ENCODE data around the gene VPS54.
A peak's percentile ranks its signal among the peaks of the same experiment; 100 is the strongest.

The VPS54 gene

DNA sequence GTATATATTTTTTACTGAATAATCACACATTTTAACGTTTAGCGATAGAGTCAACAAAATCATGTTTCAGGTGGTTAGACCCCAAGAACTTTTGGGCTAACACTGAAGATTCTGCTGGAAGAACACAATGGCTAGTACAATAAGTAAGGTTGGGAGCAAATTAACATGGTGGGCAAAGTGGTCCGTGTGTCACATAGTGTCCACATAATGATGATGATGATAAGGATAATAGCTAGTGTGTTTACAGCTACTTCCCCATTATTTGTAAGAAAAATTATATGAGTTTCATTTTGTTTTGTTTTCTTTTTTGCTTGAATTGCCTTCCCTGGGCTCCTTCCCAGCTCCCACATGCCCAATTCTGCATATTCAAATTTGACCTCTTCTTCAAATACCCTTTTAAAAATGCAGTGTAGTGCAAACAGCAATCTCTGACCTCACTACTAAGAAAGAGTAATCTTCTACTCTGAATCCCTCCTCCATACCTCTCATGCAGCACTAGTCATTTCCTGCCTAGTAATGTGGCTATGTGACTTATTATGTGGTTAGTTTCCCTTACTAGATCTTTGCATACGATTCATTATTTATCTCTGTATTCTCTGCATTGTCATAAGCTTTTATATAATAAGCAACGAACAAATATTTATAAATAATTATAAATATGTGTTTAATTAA is 16.9 kb upstream of the VPS54 start:
- no peak for DNase-seq
- no peak for TF ChIP-seq POLR2A (IDR thresholded peaks at IDR 0.05; ENCODE audit: low read length)

DNA sequence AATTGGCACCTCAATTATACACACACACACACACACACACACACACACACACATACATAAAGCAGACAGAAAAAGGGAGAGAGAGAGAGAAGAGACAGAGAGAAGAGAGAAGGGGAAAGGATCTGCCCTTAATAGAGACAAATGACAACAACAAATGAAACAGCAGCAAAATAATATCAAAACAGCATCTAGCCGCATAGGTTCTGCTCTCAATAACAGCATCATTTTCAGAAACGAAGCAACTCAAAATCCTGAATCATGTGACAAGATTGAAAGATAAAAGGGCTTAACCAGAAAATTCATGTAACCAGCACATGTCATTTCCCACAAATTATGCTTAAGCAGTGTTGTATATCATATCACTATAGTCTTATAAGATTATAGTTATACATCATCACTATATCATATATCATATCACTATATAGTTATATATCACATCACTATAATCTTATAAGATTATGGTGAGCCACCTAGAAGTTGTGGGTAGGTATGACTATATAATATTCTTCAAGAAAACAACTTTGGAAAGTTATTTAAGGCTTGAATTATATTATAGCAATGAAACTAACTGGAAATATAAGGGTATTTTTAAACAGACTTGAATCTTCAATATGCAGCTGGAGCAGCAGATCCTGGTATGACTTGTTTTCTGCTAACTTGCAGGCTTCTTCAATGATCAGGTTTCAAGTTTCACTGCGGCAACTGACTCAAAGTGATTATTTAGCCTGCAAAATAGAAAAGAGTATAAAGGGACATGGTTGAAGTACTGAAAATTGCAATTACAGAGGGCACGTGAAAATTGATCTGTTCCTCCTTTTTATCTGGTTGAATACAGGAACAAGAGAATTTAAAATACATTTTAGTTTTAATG is 16.1 kb upstream of the VPS54 start:
- DNase-seq, result no peak
- TF ChIP-seq POLR2A (IDR thresholded peaks at IDR 0.05; ENCODE audit: low read length) (no peak), GATA1 (IDR thresholded peaks at IDR 0.05; ENCODE audit: low read depth, low read length) (no peak)

DNA sequence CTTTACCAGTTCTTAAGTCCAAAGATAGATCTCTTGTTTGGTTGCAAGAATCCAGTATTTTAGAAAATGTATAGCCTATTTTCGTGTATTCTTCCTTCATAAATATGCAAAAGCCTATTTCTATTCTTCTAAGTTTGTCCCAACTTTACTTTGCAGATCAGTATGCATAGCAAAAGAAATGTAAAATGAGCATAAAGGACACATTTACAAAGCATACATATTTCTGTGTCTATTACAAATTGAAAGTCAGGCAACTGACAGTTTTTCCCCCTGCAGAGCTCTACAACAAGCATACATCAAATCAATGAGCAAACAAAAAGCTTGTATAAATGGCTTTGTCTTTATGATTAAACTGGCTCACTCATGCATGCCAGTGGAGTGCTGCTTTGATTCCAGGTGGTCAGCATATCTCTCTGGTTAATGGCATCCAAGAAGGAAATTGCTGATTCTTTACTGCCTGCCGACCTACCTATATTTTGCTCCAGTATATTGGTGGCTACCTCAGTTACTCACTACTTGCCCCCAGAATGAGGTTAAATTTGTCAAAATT is 10.0 kb upstream of the VPS54 start:
- TF ChIP-seq POLR2A (IDR thresholded peaks at IDR 0.05; ENCODE audit: low read length) (no peak), GATA1 (IDR thresholded peaks at IDR 0.05; ENCODE audit: low read depth, low read length) (no peak)
- no peak for DNase-seq

DNA sequence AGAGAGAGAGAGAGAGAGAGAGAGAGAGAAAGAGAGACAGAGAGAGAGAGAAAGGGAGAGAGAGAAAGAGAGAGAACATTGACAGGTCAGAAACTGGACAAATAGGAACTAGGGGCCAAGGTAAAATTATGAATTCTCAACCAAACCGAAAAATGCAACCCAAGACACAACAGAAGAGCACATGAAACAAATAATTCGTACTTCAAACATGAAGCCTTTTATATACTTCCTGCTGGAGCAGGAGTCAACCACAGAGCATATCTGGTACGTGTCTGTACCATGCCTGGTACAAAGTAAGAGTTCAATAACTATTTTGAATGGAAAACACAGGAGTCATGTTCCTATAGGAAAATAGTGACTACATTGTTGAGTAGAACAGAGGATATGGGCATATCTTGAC is 6.5 kb upstream of the VPS54 start:
- DNase-seq, result no peak
- no peak for TF ChIP-seq POLR2A (IDR thresholded peaks at IDR 0.05; ENCODE audit: low read length)
- TF ChIP-seq GATA1 (IDR thresholded peaks at IDR 0.05; ENCODE audit: low read depth, low read length), result no peak

DNA sequence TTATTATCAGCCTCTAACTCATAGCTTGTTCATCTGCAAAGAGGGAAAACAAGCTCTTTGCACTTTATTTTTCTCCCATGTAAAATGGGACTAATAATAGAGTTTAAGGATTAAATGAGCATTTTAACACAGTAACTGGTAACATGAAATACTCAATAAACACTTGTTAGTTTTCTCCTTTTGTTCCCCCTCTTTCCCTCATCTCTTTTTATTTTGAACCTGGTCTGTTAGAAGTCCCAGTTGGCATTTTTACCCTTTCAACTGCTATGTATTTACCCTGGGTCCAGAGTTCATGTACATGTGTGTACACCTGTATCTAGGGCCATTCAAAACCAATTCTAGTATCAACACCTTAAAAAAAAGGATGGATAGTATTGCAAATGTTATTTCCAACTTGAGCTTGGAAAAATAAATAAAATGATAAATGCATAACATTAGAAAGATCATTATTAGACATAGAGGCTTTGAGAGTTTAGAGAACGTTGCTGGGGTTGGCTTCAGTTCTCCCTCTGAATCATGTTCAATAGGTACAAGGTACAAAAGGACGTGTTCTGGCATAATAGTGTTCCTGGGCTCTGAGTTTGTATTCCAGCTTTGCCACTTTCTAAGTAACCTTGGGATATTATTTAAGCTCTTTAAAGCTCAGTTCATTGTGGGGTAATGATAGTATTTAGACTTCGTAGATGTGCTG is 5.2 kb upstream of the VPS54 start:
- DNase-seq, result no peak
- TF ChIP-seq GATA1 (IDR thresholded peaks at IDR 0.05; ENCODE audit: low read depth, low read length) (no peak), POLR2A (IDR thresholded peaks at IDR 0.05; ENCODE audit: low read length) (no peak)

DNA sequence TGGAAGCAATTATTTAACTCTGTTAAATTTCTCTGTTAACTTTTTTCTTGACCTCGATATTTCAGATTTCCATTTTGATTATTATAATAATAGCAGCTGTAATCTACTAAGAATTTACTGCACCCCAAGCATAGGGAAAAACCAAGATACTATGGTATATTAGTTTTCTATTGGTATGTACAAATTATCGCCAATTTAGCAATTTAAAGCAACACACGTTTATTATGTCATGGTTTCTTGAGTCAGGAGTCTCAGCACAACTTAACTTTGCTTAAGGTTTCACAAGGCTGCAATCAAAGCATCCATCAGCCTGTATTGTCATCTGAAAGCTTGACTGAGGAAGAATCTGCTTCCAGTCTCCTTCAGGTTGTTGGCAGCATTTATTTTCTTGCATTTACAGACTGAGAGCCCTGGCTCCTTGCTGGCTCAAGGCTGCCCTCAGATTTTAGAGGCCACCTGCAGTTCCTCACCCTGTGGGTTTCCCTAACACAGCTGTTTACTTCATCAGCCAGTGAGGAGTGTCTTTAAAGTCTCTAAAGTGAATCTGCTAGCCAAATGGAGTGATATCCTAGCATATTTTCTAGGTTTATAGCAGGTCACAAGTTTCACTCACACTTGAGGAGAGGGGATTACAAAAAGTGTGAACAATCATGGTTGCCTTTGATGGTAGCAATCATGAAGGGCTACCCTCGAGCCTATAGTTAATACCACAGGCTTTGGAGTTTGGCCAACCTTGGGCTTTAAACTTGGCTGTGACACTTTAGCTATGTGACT is 4.4 kb upstream of the VPS54 start:
- peak in 1 of 2 experiments; percentile 2 for DNase-seq
- TF ChIP-seq POLR2A (IDR thresholded peaks at IDR 0.05; ENCODE audit: low read length), result no peak
- no peak for TF ChIP-seq GATA1 (IDR thresholded peaks at IDR 0.05; ENCODE audit: low read depth, low read length)

DNA sequence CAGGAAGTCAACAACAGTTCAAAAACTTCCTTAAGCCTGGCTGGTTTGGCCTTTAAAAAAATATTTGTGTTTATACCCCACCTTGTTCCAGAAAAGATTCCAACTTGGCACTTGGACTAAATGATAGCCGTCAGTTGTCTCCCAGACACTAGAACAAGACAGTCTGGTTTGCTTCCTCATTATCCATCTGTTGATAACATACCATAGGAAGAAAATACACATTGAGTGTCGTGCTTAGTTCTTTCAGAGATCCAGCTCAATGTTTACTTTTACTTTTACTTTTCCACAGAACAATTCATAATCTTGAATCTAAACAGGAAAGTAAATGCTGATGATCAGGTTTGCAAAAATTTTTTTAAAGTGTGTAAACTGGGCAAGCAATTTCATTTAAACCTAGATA is 2.4 kb upstream of the VPS54 start:
- peak in 1 of 2 experiments; percentile 15 for DNase-seq
- TF ChIP-seq POLR2A (IDR thresholded peaks at IDR 0.05; ENCODE audit: low read length) (no peak), GATA1 (IDR thresholded peaks at IDR 0.05; ENCODE audit: low read depth, low read length) (no peak)

DNA sequence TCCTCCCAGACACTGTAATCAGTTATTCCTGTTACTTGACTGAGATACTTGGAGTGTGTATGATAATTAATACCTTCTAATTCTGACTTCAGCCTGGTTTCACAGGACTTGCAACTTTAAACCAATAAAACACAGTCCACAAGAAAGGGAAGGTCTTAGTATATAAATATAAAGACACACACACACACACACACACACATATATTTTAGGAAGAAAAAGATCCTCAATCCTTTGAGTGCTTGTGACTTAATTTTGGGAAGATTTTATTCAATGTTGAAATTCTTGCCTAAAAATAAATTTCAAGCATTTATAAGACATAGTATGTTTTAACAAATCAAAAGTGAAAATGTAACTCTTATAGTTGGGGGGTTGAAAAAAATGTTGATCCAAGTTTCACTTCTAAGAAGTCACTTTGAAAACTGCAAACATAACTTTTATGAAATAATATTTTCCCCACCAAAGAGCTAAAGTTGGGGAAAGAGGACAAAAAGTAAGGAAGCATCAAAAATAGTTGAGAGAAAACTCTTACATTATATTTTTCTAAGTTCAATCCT is 824 bp upstream of the VPS54 start:
- peak in 1 of 2 experiments; percentile 41 for DNase-seq
- TF ChIP-seq GATA1 (IDR thresholded peaks at IDR 0.05; ENCODE audit: low read depth, low read length), result no peak
- TF ChIP-seq POLR2A (IDR thresholded peaks at IDR 0.05; ENCODE audit: low read length), result no peak

DNA sequence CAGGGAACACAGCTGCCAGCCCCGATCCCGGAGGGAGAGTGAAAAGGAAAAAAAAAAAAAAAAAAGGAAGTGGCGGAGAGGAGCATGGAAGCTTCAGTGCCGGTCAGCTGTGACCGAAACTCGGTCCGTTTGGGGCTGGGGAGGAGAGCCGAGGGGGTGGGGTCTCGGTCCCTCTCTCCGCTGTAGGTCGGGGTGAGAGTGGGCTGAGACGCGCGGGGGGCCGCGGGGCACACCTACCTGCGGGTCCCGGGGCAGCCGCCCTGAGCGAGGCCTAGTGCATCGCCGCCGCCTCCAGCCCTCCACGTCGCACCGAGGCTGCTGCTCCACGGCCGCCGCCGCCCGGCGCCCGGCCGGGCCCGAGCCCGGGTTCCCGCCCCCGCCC is 536 bp downstream of the VPS54 start:
- TF ChIP-seq POLR2A (IDR thresholded peaks at IDR 0.05; ENCODE audit: low read length) (no peak), GATA1 (IDR thresholded peaks at IDR 0.05; ENCODE audit: low read depth, low read length) (no peak)
- peak; percentile 78 to 86 for DNase-seq

DNA sequence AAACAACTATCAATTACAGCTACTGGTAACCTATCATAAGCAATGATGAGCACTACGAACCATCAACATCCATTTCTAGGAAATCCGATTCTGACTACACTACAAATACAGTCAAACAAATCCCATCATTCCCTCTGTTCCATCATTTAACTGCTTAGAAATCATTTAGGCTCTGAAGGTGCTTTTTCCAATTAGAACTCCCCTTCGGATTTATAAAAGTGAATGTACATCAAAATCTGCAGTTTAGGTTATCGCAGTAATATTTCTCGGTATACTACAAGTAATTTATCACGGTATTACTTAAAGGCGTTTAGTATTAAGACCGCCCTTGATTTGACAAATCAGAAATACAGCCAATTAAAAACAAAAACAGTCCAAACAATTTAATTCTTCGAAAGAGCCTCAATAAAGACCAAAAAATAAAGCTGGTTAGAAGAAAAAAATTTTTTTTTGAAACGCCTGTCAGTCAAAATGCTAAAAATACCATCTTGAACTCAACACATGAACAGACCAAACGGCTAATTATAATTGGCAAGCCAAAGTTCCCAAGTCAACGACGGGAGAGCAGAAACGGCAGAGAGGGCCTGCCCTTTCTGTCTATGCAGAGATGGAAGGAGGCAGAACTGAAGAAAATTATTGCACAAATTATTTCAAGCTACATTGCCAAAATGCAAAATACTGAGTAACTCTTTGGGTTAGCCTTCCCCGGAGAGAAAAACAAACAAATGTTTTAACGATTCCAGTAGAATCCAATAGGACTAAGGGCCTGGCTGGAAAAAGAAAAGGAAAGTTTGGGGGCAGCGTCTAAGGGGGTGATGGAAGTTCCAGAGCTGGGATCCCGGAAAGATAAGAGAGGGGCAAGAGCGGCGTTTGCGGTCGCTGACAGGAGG is 1.2 kb downstream of the VPS54 start:
- peak; percentile 49 to 70 for DNase-seq
- TF ChIP-seq POLR2A (IDR thresholded peaks at IDR 0.05; ENCODE audit: low read length) (no peak), GATA1 (IDR thresholded peaks at IDR 0.05; ENCODE audit: low read depth, low read length) (no peak)

DNA sequence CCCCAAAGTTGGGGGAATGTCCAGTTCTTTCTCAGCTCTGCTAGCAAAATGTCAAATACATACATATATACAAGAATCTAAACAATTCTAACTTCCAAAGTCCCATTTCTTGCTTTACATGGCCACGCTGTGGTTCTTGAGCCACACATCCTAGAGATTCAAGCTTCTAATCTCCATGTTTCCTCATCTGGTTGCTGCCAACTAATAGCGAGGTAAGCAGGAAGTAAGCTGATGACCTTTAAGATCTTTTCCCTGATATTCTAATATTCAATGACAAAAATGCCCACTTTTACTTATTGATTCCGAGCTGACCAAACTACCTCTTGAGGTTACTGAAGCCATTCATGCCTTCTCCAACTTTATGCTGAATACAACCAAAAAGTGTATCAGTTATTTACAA is 3.3 kb downstream of the VPS54 start:
- DNase-seq, result peak in 1 of 2 experiments; percentile 14
- TF ChIP-seq GATA1 (IDR thresholded peaks at IDR 0.05; ENCODE audit: low read depth, low read length) (no peak), POLR2A (IDR thresholded peaks at IDR 0.05; ENCODE audit: low read length) (no peak)

DNA sequence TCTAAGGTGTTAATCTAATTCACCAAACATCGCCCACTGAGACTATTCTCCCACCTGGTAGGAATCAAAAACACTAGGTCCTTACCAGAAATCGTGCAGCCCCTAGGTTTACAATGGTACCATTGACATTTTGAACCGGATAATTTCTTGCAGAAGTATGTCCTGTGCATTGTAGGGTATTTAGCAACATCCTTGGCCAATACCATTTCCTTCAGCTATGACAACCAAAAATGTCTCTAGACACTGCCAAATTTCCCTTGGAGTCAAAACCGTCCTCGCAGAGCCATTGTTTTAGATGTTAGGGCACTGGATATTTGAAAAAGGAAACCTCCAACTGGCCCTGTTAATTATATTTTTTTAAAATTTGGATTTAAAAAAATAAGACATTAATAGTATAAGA is 3.8 kb downstream of the VPS54 start:
- TF ChIP-seq POLR2A (IDR thresholded peaks at IDR 0.05; ENCODE audit: low read length), result no peak
- no peak for TF ChIP-seq GATA1 (IDR thresholded peaks at IDR 0.05; ENCODE audit: low read depth, low read length)
- DNase-seq, result peak in 1 of 2 experiments; percentile 3

Measured in erythroblast (primary cell).